Caco-2 (cell line): ENCODE data around the gene STRIT1. TPM values are rescaled to one million over a fixed set of nuclear protein-coding genes. Genes with fewer than 3 reads are reported as not detected.

Experiments used
- BruUV-seq: library from RNA; stranded (reverse); fragments of 400-500 nt; replicated peaks from 2 replicates; lab custom pipeline; 2021; lab: Mats Ljungman, UMichigan
- CTCF ChIA-PET: fragments of 300-600 bp; sonication (Branson Sonifier 250); formaldehyde crosslinking; loops from one replicate; lab custom pipeline; 2022; ENCODE audit warnings: antibody characterized with exemption; lab: Charles Lee
- POLR2A ChIA-PET: fragments of 300-600 bp; sonication (Branson Sonifier 250); formaldehyde crosslinking; loops from one replicate; lab custom pipeline; 2022; ENCODE audit warnings: antibody characterized with exemption; lab: Charles Lee
- DNase-seq, 2 experiments: peaks; one replicate each; pipeline versions ENCODE4 v3.0.0 to v3.0.0-alpha.2; 2020 to 2022
- H3K27me3 ChIP-seq: replicated peaks from 2 replicates; pipeline ENCODE4 v1.6.0; 2011; ENCODE audit warnings: low read length; ENCODE audit not compliant: control insufficient read depth, insufficient read depth
- H3K36me3 ChIP-seq: 2 replicates; pipeline ENCODE4 v1.5.1; 2011; ENCODE audit warnings: low read length; ENCODE audit not compliant: control insufficient read depth, insufficient read depth
- H3K4me1 ChIP-seq: fragments of 250-450 bp; sonication (Bioruptor Pico); 2 replicates; pipeline ENCODE4 v1.5.1; 2020; ENCODE audit warnings: mild to moderate bottlenecking
- H3K4me3 ChIP-seq: 2 replicates; pipeline ENCODE4 v1.5.1; 2011; ENCODE audit warnings: low read depth, mild to moderate bottlenecking, control low read depth, low read length
- H3K9me3 ChIP-seq: fragments of 250-450 bp; sonication (Bioruptor Pico); 2 replicates; pipeline ENCODE4 v1.5.1; 2020; ENCODE audit warnings: mild to moderate bottlenecking, moderate library complexity
- H3K27ac Mint-ChIP-seq: one replicate; pipeline ENCODE4 v1.8.0; 2022; ENCODE audit warnings: mixed read lengths; ENCODE audit not compliant: unreplicated experiment
- H3K27me3 Mint-ChIP-seq: one replicate; pipeline ENCODE4 v1.8.0; 2022; ENCODE audit warnings: mixed read lengths; ENCODE audit not compliant: insufficient read depth, unreplicated experiment
- H3K36me3 Mint-ChIP-seq: one replicate; pipeline ENCODE4 v1.8.0; 2022; ENCODE audit warnings: mild to moderate bottlenecking, mixed read lengths; ENCODE audit not compliant: insufficient read depth, unreplicated experiment
- H3K4me1 Mint-ChIP-seq: one replicate; pipeline ENCODE4 v1.8.0; 2022; ENCODE audit warnings: low read depth, mixed read lengths; ENCODE audit not compliant: unreplicated experiment
- H3K4me3 Mint-ChIP-seq: one replicate; pipeline ENCODE4 v1.8.0; 2022; ENCODE audit warnings: mild to moderate bottlenecking, moderate library complexity, mixed read lengths; ENCODE audit not compliant: unreplicated experiment
- H3K9me3 Mint-ChIP-seq: one replicate; pipeline ENCODE4 v1.8.0; 2022; ENCODE audit warnings: mixed read lengths; ENCODE audit not compliant: unreplicated experiment
- intact Hi-C: fragments of 100-400 bp; cut with micrococcal nuclease; formaldehyde crosslinking; loops from one replicate; pipeline ENCODE4 v1.10.0; 2022; ENCODE audit not compliant: unreplicated experiment
- total RNA-seq: library from RNA; stranded (reverse); gene quantifications from 2 replicates; pipeline ENCODE4 v1.2.3, GENCODE V29; 2022
- TF ChIP-seq, protein P1 (sequence below), 2 experiments: fragments of 200-600 bp in 1 of 2; IDR thresholded peaks; 1 replicate in 1 of 2; 2 replicates in 1 of 2; pipeline versions ENCODE4 v1.5.1 to v1.8.0; 2011 to 2022; ENCODE audit warnings: antibody characterized with exemption in 1 of 2, control low read depth in 1 of 2, inconsistent platforms in 1 of 2, low read depth in 1 of 2, low read length in 1 of 2, mild to moderate bottlenecking in 1 of 2, moderate library complexity in 1 of 2; ENCODE audit not compliant: insufficient read depth in 1 of 2, severe bottlenecking in 1 of 2, unreplicated experiment in 1 of 2

Gene STRIT1
- total RNA-seq, 1 experiment from 2014 or later: not detected

DNA sequence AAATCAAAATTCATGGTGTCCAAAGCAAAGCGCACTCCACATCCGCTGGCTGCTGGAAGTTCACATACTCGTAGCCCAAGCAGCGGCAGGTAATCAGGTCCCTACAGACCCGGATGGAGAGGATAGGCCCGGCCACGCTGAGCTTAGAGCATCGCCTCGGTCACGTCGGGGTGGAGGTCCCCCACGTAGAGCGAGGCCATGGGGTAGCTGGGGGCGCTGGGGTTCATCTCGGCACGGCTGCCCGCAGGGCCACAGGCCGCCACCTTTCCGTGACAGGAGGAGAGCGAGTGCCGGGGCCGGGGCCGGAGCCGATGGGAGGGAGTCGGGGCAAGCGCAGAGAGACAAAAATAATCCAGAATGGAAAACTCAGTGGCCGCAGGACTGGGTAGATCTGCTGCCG is 16.1 kb upstream of the STRIT1 start:
- Histone ChIP-seq H3K9me3 (no peaks in the 10 kb centered on the region), H3K4me3 (no peak overlapping the region), H3K36me3 (no peaks in the 10 kb centered on the region), H3K4me1 (no peaks in the 10 kb centered on the region), H3K27me3 (no peaks in the 10 kb centered on the region)
- DNase-seq: no peak
- TF ChIP-seq, protein P1, sequence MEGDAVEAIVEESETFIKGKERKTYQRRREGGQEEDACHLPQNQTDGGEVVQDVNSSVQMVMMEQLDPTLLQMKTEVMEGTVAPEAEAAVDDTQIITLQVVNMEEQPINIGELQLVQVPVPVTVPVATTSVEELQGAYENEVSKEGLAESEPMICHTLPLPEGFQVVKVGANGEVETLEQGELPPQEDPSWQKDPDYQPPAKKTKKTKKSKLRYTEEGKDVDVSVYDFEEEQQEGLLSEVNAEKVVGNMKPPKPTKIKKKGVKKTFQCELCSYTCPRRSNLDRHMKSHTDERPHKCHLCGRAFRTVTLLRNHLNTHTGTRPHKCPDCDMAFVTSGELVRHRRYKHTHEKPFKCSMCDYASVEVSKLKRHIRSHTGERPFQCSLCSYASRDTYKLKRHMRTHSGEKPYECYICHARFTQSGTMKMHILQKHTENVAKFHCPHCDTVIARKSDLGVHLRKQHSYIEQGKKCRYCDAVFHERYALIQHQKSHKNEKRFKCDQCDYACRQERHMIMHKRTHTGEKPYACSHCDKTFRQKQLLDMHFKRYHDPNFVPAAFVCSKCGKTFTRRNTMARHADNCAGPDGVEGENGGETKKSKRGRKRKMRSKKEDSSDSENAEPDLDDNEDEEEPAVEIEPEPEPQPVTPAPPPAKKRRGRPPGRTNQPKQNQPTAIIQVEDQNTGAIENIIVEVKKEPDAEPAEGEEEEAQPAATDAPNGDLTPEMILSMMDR (IDR thresholded peaks at IDR 0.05; ENCODE audit: insufficient read depth in 1 of 2, low read depth in 1 of 2, low read length in 1 of 2, severe bottlenecking in 1 of 2, unreplicated experiment in 1 of 2): no peak
- Mint-ChIP-seq H3K4me1 (no peaks in the 10 kb centered on the region), H3K4me3 (no peak overlapping the region), H3K27me3 (no peaks in the 10 kb centered on the region), H3K9me3 (no peaks in the 10 kb centered on the region), H3K27ac (no peak overlapping the region), H3K36me3 (no peaks in the 10 kb centered on the region)
- BruUV-seq: no TSS peak
- intact Hi-C loops: no loop called here
- ChIA-PET CTCF (no interaction called here), POLR2A (no interaction called here)

GRCh38 chr3:155308831-155309230 is 15.3 kb upstream of the STRIT1 start:
- Mint-ChIP-seq H3K27ac (no peak overlapping the region), H3K9me3 (no peaks in the 10 kb centered on the region), H3K36me3 (no peaks in the 10 kb centered on the region), H3K4me1 (peaks cover 7% of the 10 kb centered on the region), H3K27me3 (no peaks in the 10 kb centered on the region), H3K4me3 (no peak overlapping the region)
- H3K27me3 ChIP-seq: no peaks in the 10 kb centered on the region
- intact Hi-C loops: no loop called here
- H3K36me3 ChIP-seq: no peaks in the 10 kb centered on the region
- no TSS peak for BruUV-seq
- TF ChIP-seq, protein P1 (IDR thresholded peaks at IDR 0.05; ENCODE audit: insufficient read depth in 1 of 2, low read depth in 1 of 2, low read length in 1 of 2, severe bottlenecking in 1 of 2, unreplicated experiment in 1 of 2): no peak
- ChIA-PET POLR2A (no interaction called here), CTCF (no interaction called here)
- H3K9me3 ChIP-seq: no peaks in the 10 kb centered on the region
- DNase-seq: no peak
- H3K4me3 ChIP-seq: no peak overlapping the region
- no peaks in the 10 kb centered on the region for H3K4me1 ChIP-seq

DNA sequence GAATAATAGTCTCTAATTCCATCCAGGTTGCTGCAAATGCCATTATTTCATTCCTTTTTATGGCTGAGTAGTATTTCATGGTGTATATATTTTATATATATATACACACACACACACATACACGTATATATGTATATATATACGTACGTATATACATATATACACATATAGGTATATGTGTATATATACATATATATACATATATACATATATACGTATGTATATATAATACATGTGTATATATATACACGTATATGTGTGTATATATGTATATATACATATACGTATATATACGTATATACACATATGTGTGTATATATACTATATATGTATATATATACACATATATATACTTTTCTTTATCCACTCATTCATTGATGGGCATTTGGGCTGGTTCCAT is 13.7 kb upstream of the STRIT1 start:
- H3K27me3 ChIP-seq: no peaks in the 10 kb centered on the region
- H3K4me3 Mint-ChIP-seq: no peak overlapping the region
- H3K4me3 ChIP-seq: no peak overlapping the region
- ChIA-PET POLR2A (no interaction called here), CTCF (no interaction called here)
- no peak overlapping the region for H3K27ac Mint-ChIP-seq
- no peaks in the 10 kb centered on the region for H3K36me3 Mint-ChIP-seq
- no peaks in the 10 kb centered on the region for H3K9me3 Mint-ChIP-seq
- no peaks in the 10 kb centered on the region for H3K27me3 Mint-ChIP-seq
- peaks cover 14% of the 10 kb centered on the region for H3K4me1 Mint-ChIP-seq
- TF ChIP-seq, protein P1 (IDR thresholded peaks at IDR 0.05; ENCODE audit: insufficient read depth in 1 of 2, low read depth in 1 of 2, low read length in 1 of 2, severe bottlenecking in 1 of 2, unreplicated experiment in 1 of 2): no peak
- no peaks in the 10 kb centered on the region for H3K36me3 ChIP-seq
- DNase-seq: no peak
- H3K9me3 ChIP-seq: no peaks in the 10 kb centered on the region
- peaks cover 15% of the 10 kb centered on the region; the same call in 1 of the 2 replicates for H3K4me1 ChIP-seq
- intact Hi-C loops: no loop called here
- BruUV-seq: no TSS peak
